ENCODE measurements around the gene VMP1.
A peak's percentile ranks its signal among the peaks of the same experiment; 100 is the strongest.
"Not testable (repeated sequence)": the region's sequence is repeated elsewhere in the genome, so short reads cannot be mapped to it uniquely, and the experiment has no call there.

VMP1 gene

DNA sequence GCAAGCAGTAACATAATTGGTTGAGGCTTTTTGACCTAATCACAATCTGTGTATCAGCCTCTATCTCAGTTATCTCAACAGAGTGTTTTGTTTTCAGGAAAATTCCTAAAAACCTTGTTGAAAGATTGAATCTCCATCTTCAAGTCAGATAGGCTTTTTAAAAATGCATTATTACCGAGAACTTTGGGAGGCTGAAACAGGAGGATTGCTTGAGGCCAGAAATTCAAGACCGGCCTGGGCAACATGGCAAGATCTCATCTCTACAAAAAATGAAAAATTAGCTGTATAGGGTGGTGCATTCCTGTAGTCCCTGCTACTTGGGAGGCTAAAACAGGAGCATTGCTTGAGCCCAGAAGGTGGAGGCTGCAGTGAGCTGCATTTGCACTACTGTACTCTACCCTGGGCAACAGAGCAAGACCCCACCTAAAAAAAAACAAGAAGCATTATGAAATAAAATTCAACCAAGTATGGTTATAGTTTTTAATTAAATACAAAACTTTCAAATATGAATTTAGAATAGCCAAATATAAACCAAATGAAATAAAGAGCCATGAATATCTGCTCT, 68.4 kb downstream of the VMP1 start:
- TF ChIP-seq, protein P1, sequence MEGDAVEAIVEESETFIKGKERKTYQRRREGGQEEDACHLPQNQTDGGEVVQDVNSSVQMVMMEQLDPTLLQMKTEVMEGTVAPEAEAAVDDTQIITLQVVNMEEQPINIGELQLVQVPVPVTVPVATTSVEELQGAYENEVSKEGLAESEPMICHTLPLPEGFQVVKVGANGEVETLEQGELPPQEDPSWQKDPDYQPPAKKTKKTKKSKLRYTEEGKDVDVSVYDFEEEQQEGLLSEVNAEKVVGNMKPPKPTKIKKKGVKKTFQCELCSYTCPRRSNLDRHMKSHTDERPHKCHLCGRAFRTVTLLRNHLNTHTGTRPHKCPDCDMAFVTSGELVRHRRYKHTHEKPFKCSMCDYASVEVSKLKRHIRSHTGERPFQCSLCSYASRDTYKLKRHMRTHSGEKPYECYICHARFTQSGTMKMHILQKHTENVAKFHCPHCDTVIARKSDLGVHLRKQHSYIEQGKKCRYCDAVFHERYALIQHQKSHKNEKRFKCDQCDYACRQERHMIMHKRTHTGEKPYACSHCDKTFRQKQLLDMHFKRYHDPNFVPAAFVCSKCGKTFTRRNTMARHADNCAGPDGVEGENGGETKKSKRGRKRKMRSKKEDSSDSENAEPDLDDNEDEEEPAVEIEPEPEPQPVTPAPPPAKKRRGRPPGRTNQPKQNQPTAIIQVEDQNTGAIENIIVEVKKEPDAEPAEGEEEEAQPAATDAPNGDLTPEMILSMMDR (IDR thresholded peaks at IDR 0.05; ENCODE audit: low read depth, low read length): no peak
- no peak for DNase-seq (ENCODE audit: low read depth, low spot score)
- in situ Hi-C loops (cut with HindIII; ENCODE audit: low sequenced_read_pairs): no loop called here

DNA sequence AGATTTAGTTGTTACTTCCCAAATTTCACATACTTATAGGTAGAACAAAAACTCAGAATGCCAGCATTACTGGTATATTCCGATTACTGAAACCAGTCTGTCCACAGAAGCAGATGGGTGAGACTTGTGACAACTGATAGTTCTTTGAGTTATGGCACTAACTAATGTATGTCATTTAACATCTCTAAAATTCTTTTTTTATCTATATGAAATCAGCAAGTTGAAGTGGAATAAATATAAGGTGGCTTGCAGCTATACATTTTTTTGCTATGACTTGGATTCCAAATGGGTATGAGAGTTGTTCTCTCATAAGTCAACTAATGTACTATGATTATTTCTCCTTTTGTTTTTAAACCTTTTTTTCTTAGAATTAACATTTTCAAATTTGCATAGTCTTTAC, 69.1 kb downstream of the VMP1 start:
- no peak for DNase-seq (ENCODE audit: low read depth, low spot score)
- in situ Hi-C loops (cut with HindIII; ENCODE audit: low sequenced_read_pairs): no loop called here
- no peak overlapping the region for H3K4me3 ChIP-seq (ENCODE audit: low read depth, low read length)
- TF ChIP-seq, protein P1 (IDR thresholded peaks at IDR 0.05; ENCODE audit: low read depth, low read length): no peak

More for the DNA sequence above, 68.4 kb downstream of the VMP1 start:
- H3K4me3 ChIP-seq (ENCODE audit: low read depth, low read length): no peak overlapping the region

DNA sequence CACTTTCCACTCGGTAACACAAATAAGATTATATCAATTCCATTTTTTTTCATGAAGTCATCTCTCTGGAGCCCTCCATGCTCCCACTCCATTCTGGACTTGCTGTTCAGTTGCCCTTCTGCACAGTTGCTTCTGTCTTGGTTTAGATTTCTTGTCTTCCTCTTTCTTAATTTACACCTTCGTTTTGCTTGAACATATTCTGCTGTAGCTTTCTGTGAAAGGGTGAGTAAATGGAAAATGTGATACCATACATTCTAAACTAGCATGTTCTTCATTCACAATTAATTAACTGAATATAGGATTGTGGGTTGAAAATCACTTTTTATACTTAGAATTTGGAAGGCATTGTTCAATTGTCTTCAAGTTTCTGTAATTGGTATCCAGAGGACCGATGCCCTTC, 69.6 kb downstream of the VMP1 start:
- H3K4me3 ChIP-seq (ENCODE audit: low read depth, low read length): no peak overlapping the region
- TF ChIP-seq, protein P1 (IDR thresholded peaks at IDR 0.05; ENCODE audit: low read depth, low read length): no peak
- in situ Hi-C loops (cut with HindIII; ENCODE audit: low sequenced_read_pairs): no loop called here
- no peak for DNase-seq (ENCODE audit: low read depth, low spot score)

DNA sequence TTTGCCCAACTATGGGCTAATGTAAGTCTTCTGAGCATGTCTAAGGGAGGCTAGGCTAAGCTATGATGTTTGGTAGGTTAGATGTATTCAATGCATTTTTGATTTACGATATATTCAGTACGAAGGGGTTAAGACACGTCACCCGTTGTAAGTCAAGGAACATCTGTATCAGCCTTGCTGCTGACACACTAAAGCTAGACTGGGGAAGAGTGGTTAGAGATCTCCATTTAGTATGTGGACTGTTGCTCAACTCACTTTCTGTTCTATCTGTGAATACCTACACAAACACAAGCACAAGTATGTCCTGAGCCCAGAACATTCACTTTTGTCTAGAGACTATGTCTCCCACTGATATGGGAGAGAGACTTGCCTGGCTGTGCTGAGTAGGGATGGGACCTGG, 71.5 kb downstream of the VMP1 start:
- no peak for DNase-seq (ENCODE audit: low read depth, low spot score)
- in situ Hi-C loops (cut with HindIII; ENCODE audit: low sequenced_read_pairs): no loop called here

DNA sequence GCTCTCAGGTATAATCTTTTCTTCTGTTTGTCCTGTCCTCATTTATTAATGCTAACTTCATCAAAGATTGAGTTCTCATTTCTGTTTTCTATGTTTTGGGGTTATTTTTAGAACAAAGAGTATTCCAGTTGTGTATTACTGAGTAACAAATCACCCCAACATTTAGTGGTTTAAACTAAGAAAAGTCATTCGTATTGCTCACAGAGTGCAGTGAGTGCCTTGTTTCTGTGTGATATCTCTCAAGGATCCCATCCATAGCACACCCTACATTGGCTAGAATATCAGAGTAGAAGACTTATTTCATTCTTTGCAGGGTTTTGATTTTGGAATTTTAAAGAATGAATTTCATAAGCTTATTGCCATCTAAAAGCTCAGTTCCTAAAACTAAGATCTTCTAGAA, 72.1 kb downstream of the VMP1 start:
- TF ChIP-seq, protein P1 (IDR thresholded peaks at IDR 0.05; ENCODE audit: low read depth, low read length): no peak
- in situ Hi-C loops (cut with HindIII; ENCODE audit: low sequenced_read_pairs): no loop called here
- DNase-seq (ENCODE audit: low read depth, low spot score): no peak
- no peak overlapping the region for H3K4me3 ChIP-seq (ENCODE audit: low read depth, low read length)

More for the DNA sequence above, 71.5 kb downstream of the VMP1 start:
- TF ChIP-seq, protein P1 (IDR thresholded peaks at IDR 0.05; ENCODE audit: low read depth, low read length): no peak
- H3K4me3 ChIP-seq (ENCODE audit: low read depth, low read length): no peak overlapping the region

DNA sequence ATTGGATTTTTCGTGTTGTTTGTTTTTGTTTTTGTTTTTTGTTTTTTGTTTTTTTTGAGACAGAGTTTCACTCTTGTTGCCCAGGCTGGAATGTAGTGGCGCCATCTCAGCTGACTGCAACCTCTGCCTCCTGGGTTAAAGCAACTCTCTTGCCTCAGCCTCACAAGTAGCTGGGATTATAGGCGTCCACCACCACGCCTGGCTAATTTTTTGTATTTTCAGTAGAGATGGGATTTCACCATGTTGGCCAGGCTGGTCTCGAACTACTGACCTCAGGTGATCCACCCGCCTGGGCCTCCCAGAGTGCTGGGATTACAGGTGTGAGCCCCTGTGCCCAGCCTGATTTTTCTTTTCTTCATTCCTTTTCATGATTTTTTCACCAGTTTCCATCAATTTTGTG, 73.1 kb downstream of the VMP1 start:
- DNase-seq (ENCODE audit: low read depth, low spot score); H3K4me3 ChIP-seq (ENCODE audit: low read depth, low read length); in situ Hi-C loops (cut with HindIII; ENCODE audit: low sequenced_read_pairs): not testable (repeated sequence)

DNA sequence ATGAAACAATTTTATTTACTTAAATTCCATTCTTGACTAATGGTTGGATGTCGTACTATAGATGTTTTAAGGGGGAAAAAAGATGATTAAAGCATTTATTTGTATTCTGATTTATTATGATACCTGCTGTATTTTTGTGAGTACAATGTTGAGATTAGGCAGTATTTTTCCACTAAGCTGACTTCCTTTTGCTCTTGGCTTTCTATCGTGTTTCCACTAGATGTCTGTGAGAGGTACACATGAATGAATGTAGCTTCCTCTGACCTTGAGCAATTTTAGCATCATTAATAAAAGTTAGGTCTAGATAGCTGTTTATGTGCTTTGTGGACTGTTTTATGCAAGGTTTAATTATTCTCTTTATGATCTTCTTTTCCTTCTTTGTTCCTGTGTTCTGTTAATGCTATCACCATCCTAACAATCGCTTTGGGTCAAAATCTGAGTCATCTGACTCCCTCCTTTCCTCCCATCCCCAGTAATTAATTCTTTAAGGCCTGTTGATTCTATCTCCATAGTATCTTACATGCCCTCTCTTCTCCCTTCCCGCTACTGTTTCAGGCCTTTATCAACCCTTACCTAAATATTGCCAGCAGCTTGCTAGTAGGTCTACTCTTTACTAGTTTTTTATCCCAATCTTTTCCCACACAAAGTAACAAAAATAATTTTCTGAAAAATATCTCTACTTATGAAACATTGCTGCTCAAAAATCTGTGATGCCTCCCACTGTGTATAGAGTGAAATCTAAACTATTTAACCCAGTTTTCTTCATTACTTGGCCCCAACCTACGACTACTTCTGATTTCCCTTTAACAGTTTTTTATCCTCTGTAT, 76.0 kb downstream of the VMP1 start:
- in situ Hi-C loops (cut with HindIII; ENCODE audit: low sequenced_read_pairs): no loop called here
- TF ChIP-seq, protein P1 (IDR thresholded peaks at IDR 0.05; ENCODE audit: low read depth, low read length): no peak
- peak; percentile 85 for DNase-seq (ENCODE audit: low read depth, low spot score)
- H3K4me3 ChIP-seq (ENCODE audit: low read depth, low read length): no peak overlapping the region

Measured in astrocyte of the spinal cord (primary cell).